Gastroesophageal sphincter (tissue), 4 donors: ENCODE results near the gene CPN2. TPM values are rescaled to one million over a fixed set of nuclear protein-coding genes. Genes with fewer than 3 reads are reported as not detected.

Source experiments
- ATAC-seq: fragments of 150-250 bp; one replicate; pipeline ENCODE4 v1.9.1; 2016; ENCODE audit warnings: mild to moderate bottlenecking, moderate library complexity
- H3K27ac ChIP-seq, 4 donors: fragments of 200-600 bp; sonication (generic) in 3 of 4; 1 replicate in 3 of 4; 2 replicates in 1 of 4; pipeline ENCODE4 v1.5.1; 2016 to 2019
- H3K27me3 ChIP-seq: fragments of 200-600 bp; sonication (generic); one replicate; pipeline ENCODE4 v1.5.1; 2019
- H3K36me3 ChIP-seq, 2 donors: fragments of 200-600 bp; sonication (generic); one replicate each; pipeline ENCODE4 v1.5.1; 2019; ENCODE audit warnings: control low read depth in 1 of 2
- H3K4me1 ChIP-seq, 3 donors: fragments of 200-600 bp; sonication (generic); 1 replicate in 2 of 3; 2 replicates in 1 of 3; pipeline ENCODE4 v1.5.1; 2016 to 2019; ENCODE audit warnings: control low read depth in 2 of 3
- H3K4me3 ChIP-seq, 2 donors: fragments of 200-600 bp; sonication (generic); one replicate each; pipeline ENCODE4 v1.5.1; 2019; ENCODE audit warnings: mild to moderate bottlenecking in 1 of 2, moderate library complexity in 1 of 2
- H3K9me3 ChIP-seq, 3 donors: fragments of 200-600 bp; sonication (generic); one replicate each; pipeline ENCODE4 v1.5.1; 2017 to 2019; ENCODE audit warnings: control low read depth in 2 of 3
- CTCF ChIP-seq, 4 experiments: fragments of 200-600 bp in 2 of 4; fragments of 450-650 bp in 2 of 4; sonication (generic) in 1 of 4; IDR thresholded peaks; one replicate each; pipeline ENCODE4 v1.5.1; 2017 to 2019; ENCODE audit warnings: antibody characterized with exemption in 4 of 4, mild to moderate bottlenecking in 2 of 4, moderate library complexity in 2 of 4
- EP300 ChIP-seq: sonication (generic); formaldehyde crosslinking; IDR thresholded peaks from one replicate; pipeline ENCODE4 v1.6.1; 2017; ENCODE audit warnings: antibody characterized with exemption, mild to moderate bottlenecking
- POLR2A ChIP-seq, 2 donors: fragments of 450-650 bp; IDR thresholded peaks; one replicate each; pipeline ENCODE4 v1.6.1; 2017; ENCODE audit warnings: antibody characterized with exemption in 2 of 2, mild to moderate bottlenecking in 2 of 2, moderate library complexity in 1 of 2
- POLR2AphosphoS5 ChIP-seq: sonication (generic); formaldehyde crosslinking; IDR thresholded peaks from one replicate; pipeline ENCODE4 v1.6.1; 2017; ENCODE audit warnings: antibody characterized with exemption
- WGBS, 2 donors: methylation state at CpG; one replicate each; pipeline ENCODE4 v1.1.5; 2018; ENCODE audit warnings: low coverage in 1 of 2; 5-methylcytosine and 5-hydroxymethylcytosine counted together
- total RNA-seq, 4 donors: library from RNA; depleted of rRNA; stranded (reverse); fragments of >200 nt; gene quantifications; one replicate each; pipeline ENCODE4 v1.1.0, GENCODE V29; 2016

Gene CPN2
- total RNA-seq, 4 donors from 2014 or later: not detected

GRCh38 chr3:194298331-194299227, 52.5 kb downstream of the CPN2 start:
- no peak overlapping the region for H3K4me3 ChIP-seq
- H3K27ac ChIP-seq: no peak overlapping the region
- ATAC-seq: no peak
- H3K9me3 ChIP-seq: no peaks in the 10 kb centered on the region
- H3K36me3 ChIP-seq: no peaks in the 10 kb centered on the region
- 87 to 98% methylated on average over 8 to 14 of the region's 19 CpGs for WGBS, 2 donors
- TF ChIP-seq POLR2A (IDR thresholded peaks at IDR 0.05): no peak
- peaks cover 0 to 32% (median 5%) of the 10 kb centered on the region in 3 donors for H3K4me1 ChIP-seq
- no peaks in the 10 kb centered on the region for H3K27me3 ChIP-seq

- ATAC-seq: peak; percentile 66
- no peaks in the 10 kb centered on the region for H3K9me3 ChIP-seq
- no peaks in the 10 kb centered on the region for H3K36me3 ChIP-seq
- 13 to 28% methylated on average over 11 of the region's 47 CpGs for WGBS, 2 donors
- TF ChIP-seq EP300: no peak
- no peak for TF ChIP-seq POLR2A (IDR thresholded peaks at IDR 0.05)
- TF ChIP-seq POLR2AphosphoS5: peak; percentile 82
- peak in 1 of 4 experiments; percentile 6 for TF ChIP-seq CTCF (IDR thresholded peaks at IDR 0.05)
- peak overlapping the region in 1 of 2 donors; percentile 36 for H3K4me3 ChIP-seq
- peaks cover 0 to 32% (median 5%) of the 10 kb centered on the region in 3 donors for H3K4me1 ChIP-seq
- peak overlapping the region in 2 of 4 donors; percentile 59 to 66 for H3K27ac ChIP-seq
- no peaks in the 10 kb centered on the region for H3K27me3 ChIP-seq
Measured at GRCh38 chr3:194296454-194297263, 54.5 kb downstream of the CPN2 start.

GRCh38 chr3:194294895-194295214, 56.3 kb downstream of the CPN2 start:
- H3K4me3 ChIP-seq: no peak overlapping the region
- H3K9me3 ChIP-seq: no peaks in the 10 kb centered on the region
- ATAC-seq: no peak
- no peaks in the 10 kb centered on the region for H3K27me3 ChIP-seq
- H3K36me3 ChIP-seq: no peaks in the 10 kb centered on the region
- TF ChIP-seq POLR2AphosphoS5 (no peak), POLR2A (IDR thresholded peaks at IDR 0.05) (no peak)
- H3K27ac ChIP-seq: no peak overlapping the region
- 100% methylated on average over 3 of the region's 5 CpGs; no CpG with 5 or more reads in 1 of the 2 donors for WGBS, 2 donors
- peaks cover 0 to 21% (median 0%) of the 10 kb centered on the region in 3 donors for H3K4me1 ChIP-seq

- no peaks in the 10 kb centered on the region for H3K27me3 ChIP-seq
- no peaks in the 10 kb centered on the region for H3K36me3 ChIP-seq
- H3K27ac ChIP-seq: no peak overlapping the region
- 93 to 95% methylated on average over 5 of the region's 10 CpGs for WGBS, 2 donors
- peaks cover 0 to 19% (median 0%) of the 10 kb centered on the region in 3 donors for H3K4me1 ChIP-seq
- H3K4me3 ChIP-seq: no peak overlapping the region
- ATAC-seq: no peak
- TF ChIP-seq POLR2A (IDR thresholded peaks at IDR 0.05) (no peak), POLR2AphosphoS5 (no peak), CTCF (IDR thresholded peaks at IDR 0.05) (no peak), EP300 (no peak)
- no peaks in the 10 kb centered on the region for H3K9me3 ChIP-seq
Measured at GRCh38 chr3:194294199-194294894, 56.8 kb downstream of the CPN2 start.

GRCh38 chr3:194293546-194294198, 57.5 kb downstream of the CPN2 start:
- no peak overlapping the region for H3K27ac ChIP-seq
- H3K27me3 ChIP-seq: no peaks in the 10 kb centered on the region
- no peaks in the 10 kb centered on the region for H3K36me3 ChIP-seq
- no peaks in the 10 kb centered on the region for H3K9me3 ChIP-seq
- H3K4me1 ChIP-seq: peaks cover 0 to 19% (median 0%) of the 10 kb centered on the region in 3 donors
- no peak for TF ChIP-seq POLR2AphosphoS5
- ATAC-seq: no peak
- WGBS, 2 donors: 80 to 89% methylated on average over 1 to 2 of the region's 2 CpGs
- H3K4me3 ChIP-seq: no peak overlapping the region
